Measurements from ENCODE around the gene C1QA.

DNA sequence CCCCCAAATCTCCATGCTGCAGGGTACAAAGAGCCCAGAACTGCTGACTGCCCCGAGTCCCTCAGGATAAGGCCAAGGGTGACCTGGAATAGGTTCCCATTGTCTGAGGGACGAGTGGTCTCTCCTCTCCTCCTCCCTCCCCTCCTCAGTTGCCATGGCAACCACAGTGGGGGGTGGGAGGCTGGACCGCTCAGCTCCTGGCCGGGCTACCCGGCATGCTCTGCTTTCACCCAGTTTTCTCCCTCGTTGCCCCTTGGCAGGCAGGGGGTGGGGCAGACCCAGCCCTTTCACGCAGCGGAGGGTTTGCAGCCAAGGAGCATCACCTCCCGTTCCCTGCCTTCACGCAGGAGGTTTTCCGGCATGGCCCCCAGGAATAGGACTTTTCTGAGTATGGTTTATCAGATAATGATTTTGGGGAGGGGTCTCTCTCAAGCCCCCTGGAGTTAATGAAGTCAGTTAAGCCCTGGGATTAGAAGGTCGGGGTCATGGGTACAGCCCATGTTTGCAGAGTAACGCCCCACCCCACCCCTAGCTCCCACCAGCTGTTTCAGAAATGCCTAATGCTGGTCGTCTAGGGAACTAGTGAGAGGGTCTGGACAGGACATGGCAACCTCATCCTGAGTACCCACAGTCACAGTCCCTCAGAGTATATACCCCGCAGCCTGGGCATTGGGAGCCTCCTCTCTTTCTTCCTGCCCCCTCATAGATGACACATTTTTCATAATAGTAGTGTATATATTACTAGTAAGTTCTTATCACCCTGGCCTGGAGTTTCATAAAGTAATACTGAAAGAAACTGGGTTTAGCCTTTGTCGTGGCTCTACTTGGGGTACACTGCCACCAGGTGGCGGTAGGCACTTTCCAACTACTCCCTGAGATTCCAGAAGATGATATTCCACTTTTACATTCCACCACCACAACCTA is 37.3 kb downstream of the C1QA start:
- TF ChIP-seq ZNF274 (IDR thresholded peaks at IDR 0.05; ENCODE audit: low read depth, low read length): no peak
- no peak for TF ChIP-seq SUZ12 (IDR thresholded peaks at IDR 0.05; ENCODE audit: extremely low read depth, insufficient read depth, insufficient read length)
- TF ChIP-seq YY1 (IDR thresholded peaks at IDR 0.05; ENCODE audit: insufficient read depth, insufficient read length): no peak

Measured in NT2/D1 (cell line).